HG02870 (cell line): ENCODE results near the gene LDLRAD4.
"Not testable (repeated sequence)": the region's sequence is repeated elsewhere in the genome, so short reads cannot be mapped to it uniquely, and the experiment has no call there.

Source experiments
- ATAC-seq: cut with Tn5 transposase; IDR thresholded peaks from one replicate; pipeline ENCODE4 v1.9.1; 2021; ENCODE audit warnings: mild to moderate bottlenecking, moderate library complexity; ENCODE audit not compliant: unreplicated experiment

LDLRAD4 gene

DNA sequence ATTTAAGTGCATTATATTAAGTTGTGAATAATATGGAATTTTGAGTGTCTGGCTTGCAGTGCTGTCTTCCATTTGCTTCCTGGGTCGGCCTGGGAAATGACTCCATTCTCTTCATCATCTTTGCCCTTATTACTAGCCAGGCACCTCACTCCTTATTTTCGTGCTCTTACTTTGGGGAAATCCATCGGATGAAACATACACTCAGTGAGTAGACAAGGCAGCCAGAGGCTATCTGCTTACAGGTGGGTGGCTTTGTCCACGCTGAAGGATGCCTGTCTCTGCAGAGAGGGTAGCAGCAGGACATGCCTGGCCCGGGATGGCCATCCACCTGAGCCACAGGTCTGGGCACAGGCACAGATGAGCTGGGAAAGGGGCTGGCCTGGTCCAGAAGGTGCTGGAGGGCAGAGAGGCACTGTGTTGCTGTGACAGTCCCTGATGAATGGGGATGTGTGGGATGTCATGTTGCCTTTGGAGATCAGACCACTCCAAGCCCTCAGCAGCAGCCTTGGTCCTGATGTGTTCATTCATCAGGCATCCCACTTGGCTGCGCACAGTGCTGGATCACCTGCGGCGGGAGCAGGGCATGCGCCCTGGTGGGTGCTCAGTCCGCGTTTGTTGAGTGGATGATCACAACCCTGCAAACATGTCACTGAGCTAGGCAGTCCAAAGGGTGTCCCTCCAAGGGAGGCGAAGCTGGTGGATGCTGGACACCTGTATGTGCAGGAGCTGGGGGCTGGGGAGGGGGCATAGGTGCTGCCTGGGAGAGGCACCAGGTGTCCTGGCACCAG is 236.0 kb downstream of the LDLRAD4 start:
- ATAC-seq: no peak

DNA sequence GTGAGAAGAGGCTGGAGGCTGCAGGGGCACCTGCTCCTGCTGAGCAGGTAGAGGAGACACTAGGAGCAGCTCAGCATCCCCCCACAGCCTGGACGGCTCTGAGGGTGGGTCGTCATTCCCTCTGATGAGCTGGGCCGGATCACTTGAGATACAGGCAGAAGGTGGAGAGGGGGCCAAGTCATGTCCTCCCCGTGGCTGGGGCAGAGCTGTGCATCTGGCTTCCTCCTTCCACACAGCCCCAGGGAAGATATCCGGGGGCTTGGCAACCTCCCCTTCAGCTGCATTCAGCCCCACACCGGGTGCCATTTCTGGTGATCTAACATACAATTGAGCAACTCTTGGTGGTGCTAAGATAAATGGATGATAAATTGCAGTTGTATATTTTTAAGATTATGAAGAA is 236.9 kb downstream of the LDLRAD4 start:
- ATAC-seq: no peak

DNA sequence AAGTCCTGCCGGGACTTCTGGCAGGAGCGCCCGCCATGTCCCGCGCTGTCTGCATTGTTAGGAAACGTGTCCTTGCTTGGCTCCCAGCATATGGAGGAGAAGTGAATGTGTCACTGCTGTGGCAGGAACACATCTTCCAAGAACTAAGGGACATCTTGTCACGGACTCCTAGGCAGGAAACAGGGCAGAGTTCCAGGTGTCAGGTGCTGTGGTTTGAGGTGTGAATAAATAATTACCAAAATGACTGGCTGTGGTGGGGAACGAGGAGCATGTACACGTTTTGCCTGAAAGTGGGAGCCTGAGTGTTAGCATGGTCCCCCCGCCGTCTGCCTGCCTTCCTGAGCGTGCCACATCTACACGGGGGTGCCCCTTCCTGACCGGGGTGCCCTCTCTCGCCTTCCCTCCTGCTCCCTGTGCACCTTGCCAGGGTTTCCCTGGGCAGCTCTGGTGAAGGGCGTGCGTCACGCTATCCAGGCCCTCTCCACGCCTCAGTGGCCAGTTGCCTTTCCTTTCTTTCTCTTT is 237.5 kb downstream of the LDLRAD4 start:
- peak; percentile 61 for ATAC-seq

DNA sequence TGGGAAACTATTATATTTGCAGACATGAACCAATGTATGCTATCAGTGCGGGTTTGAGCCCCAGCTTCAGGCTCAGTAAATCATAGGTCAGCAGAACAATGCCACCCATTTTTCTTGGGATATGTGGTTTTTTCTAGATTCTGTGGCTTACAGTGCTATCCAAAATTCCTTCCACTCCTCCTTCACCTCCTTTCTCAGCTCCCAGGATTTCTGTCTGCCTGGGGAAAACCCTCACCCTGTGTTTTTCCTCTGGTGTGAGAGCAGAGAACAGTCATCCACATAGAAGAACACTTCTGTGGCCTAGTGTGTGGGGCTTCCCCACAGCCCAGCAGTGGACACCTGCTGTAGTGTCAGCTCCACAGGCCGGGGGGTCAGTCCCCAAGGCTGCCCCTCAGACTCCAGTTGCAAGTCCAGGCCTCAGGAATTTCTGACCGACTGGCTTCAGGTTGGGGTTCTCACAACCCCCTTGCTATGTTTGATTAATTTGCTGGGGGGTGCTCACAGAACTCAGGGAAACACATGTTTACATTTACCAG is 238.2 kb downstream of the LDLRAD4 start:
- ATAC-seq: no peak

DNA sequence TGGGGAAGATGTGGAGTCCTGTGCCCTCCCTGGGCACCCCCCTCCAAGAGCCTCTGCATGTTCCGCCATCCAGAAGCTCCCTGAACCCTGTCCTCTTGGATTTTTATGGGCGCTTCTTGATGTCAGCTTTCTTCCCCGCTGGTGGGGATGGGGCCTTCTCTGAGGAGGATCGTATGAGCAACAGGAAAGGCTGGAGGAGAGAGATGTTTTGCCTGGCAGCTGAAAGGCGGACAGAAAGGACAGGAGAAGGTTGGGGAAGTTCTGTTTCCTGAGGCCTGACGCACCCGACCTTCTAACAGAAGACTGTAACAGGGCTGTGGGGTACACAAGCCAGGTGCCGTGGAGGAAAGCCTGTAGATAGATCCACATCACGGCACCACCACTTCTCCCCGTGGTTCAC is 238.8 kb downstream of the LDLRAD4 start:
- no peak for ATAC-seq

DNA sequence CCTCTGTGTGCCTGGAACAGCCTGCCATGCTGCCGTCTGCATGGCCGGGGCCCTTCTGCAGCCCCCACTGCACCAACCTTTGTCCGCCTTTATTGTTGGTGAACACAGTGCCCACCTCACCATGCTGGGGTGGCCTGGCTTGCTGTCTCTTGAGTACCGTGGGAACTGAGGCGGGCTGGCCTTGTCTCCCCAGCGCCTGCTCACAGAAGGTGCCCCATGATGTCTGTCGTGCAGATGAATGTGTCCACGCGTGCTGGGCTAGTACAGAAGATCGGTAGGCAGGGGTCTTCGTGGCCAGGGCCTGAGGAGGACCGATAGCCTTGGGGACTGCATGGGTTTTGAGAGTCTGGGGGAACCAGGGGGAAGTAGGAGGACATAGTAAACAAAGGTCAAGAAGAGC is 242.4 kb downstream of the LDLRAD4 start:
- ATAC-seq: no peak

DNA sequence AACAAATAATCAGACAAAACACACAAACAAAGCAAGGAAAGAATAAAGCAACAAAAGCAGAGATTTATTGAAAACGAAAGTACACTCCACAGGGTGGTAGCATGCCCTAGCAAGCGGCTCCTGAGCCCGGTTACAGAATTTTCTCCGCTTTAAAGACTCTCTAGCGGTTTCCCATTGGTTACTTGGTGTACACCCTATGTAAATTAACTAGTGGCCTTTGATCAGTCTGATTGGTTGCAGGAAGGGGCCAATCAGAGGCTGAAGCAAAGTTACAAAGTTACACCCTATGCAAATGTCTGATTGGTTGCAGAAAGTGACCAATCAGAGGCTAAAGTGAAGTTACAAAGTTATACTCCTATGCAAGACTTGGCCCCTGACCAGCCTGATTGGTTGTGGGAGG is 242.9 kb downstream of the LDLRAD4 start:
- no peak for ATAC-seq

DNA sequence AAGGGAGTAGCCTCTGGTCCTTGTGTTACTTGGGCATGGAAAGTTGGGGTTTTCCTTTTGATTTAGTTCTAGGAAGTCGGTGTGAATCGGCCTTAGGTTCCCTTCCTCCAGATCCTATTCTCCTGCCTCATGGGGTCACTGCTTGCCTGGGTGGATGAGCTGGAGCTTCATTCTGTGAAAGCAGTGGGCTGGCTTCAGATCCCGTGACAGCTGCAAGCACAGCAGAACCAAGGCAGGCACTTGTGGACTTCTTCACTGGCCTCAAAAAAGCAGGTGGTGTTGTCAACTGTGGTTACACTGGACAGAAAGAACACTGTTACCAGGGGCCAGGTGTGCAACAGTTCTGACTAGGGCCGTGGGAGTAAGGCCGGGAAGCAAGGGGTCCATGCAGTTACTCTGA is 243.4 kb downstream of the LDLRAD4 start:
- no peak for ATAC-seq

DNA sequence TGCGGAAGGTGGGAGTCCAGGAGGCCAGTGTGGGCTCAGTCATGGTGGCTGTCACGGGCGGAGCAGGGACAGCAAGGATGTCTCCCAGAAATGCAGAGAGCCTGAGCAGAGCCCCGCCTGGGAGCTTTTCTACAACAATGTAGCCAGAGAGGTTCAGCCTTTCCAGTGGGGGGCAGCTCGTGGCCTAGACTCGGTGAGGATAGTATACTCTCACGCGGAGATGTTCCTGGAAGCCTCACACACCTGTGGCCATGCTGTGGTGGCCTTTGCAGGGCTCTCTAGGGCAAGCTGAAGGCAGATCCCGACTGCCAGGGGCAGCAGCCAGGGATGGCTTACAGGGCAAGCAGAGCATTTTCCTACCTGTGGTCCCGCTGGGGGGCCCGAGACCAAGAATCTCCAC is 244.1 kb downstream of the LDLRAD4 start:
- ATAC-seq: no peak

DNA sequence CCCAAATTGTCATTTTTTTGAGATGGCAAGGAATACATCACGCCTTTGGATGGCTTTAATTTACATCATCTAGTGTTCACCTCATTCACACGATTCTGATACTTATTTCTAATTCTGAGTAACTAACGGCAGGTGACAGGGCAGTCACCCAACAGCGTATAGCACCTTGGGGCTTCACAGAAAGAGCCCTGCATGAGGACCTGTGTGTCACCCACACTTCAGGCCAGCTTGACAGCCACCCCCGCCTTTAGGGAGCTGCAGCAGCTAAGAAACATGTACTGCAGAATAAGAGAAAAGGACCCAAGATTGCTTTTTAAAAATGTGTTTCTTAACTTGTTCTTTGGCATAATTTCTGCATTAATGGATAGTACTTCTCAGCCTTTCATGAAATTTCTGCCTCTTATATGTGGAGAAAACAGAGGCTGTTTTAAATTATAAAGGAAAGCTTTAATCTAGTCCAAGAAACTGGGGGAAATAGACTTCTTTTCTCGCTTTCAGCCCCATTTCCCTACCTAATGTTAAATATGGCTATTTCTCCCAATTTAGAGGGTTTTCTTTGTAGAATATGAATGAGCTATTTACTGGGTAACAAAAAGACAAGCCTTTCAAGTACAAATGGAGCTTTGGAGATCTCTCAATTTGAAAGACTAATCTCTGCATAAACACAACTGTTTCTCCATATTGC is 245.1 kb downstream of the LDLRAD4 start:
- ATAC-seq: no peak

DNA sequence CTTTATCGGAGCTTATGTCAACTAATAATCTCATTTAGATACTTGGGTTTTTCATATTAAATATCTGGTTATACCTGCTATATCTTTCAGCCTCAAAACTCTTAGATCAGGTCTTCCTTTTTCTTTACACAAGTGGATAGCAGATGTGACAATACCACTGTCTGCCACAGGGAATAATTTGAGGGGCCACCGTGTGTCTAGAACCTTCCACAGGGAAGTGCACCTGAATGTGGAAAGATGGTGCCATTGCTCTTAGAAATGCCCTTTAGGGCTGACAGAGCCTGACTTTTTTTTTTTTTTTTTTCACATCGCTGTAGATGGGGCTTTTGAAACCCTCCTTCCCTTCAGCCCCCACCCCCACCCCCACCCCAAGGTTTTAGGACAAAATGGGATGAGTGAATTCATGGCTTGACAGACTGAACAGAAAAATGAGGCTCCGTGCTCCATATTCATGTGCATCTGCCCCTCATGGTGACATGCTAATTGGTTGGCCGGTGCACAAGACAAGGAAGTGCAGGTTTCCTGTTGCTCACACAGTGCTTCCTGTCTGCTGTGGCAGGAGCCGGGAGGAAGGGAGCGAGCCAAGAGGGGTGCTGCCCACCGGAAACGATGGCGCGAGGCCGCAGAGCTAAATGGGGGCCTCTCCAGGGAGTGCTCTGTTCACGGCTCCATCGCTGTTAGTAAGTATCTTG is 246.0 kb downstream of the LDLRAD4 start:
- peak; percentile 96 for ATAC-seq

DNA sequence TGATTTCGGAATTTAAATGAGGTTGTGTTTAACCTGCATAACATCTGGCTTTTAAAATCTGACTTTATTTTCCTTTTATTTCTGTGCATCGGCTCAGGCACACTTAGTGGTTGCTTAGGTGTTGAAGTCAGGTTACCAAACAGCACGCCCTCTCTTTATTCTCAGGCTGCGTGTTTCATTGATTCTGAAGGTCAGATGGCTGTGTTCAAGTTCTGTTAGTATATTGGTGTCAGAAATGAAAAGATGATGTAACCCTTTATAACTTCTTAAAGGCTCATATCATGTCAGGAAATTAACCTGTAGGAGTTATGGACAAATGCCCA is 246.5 kb downstream of the LDLRAD4 start:
- peak; percentile 16 for ATAC-seq

DNA sequence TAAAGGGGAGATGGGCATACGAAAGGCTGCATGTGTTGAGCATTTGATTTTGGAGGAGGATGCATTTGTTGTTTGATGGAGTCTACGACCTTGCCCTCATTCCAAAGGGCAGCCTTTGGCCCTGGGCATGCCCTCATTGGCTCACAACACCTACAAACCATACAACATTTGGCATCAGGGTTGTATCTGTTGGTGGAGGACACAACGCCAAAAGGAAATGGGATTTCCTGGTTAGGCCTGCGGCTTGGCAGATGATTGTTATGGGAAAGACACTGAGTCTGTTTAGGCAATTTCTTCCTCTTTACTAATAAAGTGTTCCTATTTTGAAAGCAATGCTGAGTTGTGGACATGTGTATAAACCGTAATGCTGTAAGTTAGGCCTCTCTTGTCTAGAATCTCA is 246.9 kb downstream of the LDLRAD4 start:
- no peak for ATAC-seq

DNA sequence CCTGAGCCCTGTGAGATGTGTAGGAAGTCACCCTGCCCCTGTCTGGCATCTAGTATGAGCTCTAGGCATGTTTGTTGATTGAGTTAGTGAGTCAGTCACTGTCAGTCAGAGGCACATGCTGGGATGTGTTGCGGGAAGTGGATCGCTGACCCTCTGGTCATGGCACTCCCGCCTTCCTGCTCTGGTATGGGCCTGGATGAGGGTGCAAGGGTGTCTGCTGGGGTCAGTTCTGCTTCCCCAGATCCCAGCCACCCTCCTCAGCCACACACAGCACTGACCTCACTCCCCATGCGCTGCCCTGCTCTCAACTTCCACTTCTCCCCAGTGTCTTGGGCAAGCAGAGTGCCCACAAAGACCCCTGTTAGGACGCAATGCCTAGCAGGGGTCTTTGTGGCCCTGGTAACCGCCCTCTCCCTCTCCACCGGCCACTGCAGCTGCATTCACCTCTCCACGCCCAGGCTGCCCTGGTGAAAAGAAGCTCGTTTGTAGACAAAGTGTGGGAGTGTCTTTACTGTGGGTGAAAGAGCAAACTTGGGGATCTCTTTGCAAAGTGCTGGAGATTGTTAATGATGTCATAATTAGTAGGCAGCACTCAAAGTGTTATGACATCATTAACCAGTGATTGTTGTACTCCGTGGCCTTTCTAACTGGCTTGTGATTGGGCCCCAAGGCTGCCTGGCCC is 252.1 kb downstream of the LDLRAD4 start:
- ATAC-seq: no peak

DNA sequence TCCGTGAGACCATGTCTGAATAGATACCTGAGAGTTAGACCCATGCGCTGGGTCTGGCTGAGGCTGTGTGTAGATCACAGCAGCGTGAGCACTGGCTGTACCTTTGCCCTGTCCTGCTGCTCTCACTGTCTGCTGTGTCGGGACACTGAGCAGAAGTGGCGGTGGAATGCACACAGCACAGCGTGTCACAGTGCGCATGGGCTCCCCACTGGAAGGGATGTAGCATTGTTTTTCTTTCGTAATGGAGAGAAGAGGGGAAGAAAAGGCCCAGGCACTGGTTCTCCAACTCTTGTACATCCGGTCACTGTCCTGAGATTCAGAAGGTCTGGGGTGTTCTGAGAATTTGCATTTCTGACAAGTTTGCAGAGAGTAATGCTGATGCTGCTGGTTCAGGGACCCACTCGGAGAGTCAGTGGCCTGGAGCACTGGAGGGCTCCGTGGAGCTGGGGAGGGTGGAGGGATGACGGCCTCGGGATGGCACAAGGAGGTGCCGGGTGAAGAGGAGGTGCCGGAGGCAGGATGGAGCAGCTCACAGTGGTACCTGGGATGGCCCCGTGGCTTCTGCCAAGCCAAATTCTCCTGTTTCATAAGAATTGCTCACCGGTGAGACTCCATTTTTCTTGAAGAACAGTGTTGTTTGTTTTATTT is 252.8 kb downstream of the LDLRAD4 start:
- ATAC-seq: no peak

DNA sequence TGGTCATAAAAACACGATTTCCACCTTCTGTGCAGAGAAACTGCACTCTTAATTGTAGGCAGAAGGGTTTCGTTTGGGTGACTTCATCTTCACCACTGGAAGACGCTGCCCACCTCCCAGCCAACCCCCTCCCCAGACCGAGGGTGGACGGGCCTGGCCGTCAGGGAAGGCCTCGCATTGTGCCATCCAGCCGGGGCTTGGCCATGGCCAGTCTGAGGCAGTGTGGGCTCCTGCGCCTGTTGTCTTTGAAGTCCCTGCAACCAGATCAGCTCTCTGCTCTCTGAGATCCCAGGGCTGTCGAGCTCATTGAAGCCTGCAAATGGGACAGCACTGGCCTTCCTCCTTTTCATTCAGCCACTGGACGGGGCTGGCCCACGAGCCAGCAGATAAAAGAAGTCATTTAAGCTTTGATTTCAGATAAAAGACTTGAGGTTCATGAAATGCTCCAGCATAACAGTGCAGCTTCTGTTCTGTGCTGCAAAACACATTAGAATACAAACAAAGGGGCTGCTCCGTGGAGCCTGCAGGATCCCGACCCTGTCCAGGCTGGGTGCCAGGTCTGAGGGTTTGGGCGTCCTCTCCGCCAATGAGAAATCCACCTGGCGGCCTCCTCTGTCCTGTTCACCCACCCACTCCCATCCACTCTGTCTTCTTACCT is 253.5 kb downstream of the LDLRAD4 start:
- ATAC-seq: no peak

DNA sequence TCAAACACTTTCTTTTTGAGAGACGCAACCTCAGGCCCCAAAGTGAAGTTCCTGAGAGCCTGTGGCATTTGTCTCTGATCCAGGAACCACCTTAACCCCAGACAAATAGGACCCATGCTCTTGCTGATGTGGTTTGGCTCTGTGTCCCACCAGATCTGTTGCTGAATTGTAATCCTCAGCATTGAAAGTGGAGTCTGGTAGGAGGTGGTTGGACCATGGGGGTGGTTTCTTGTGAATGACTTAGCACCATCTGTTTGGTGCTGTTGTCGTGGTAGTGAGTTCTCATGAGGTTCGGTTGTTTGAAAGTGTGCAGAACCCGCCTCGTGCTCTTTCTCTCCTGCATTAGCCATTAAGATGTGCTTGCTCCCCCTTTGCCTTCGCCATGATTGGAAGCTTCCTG is 255.2 kb downstream of the LDLRAD4 start:
- no peak for ATAC-seq

DNA sequence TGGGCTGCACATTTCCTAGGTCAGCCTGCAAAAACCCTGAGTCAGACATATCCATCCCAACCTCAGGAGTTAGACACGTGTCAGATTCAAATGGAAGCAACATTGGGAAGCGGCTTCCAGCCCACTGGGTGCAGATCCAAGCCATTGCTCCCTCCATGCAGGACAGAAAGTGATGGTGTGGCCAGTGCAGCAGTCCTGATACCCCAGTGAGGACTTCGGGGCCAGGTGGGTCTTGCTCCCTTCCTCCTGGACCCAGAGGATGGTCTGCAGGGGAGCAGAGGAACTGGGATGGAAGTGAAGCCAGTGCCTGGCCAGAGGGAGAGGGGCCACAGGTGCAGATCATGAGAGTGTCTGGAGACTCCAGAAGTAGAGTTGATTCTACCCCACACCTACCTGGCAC is 255.8 kb downstream of the LDLRAD4 start:
- ATAC-seq: no peak

DNA sequence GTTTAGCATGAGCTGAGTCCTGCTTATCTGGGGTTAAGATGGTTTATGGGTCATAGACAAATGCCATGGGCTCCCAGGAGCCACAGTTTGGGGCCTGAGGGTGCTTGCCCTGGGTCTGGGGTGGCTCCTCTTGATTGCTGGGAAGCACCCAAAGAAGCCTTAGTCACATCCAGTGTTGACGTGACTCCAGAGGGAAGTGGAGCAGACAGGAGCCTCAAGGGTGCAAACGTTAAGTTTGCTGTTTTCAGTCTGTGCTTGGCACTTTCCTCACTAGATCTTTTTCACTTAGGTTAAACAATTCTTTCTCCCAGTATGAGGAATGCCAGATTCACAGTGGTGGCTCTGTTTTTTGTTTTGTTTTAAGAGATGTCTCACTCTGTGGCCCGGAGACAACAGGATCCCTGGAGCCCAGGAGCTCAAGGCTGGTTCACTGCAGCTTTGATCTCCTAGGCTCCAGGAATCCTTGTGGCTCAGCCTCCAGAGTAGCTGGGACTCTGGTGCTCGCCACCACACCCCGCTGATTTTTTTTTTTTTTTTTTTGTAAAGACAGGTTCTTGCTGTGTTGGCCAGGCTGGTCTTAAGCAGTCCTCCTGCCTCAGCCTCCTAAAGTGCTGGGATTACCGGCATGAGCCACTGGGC is 256.5 kb downstream of the LDLRAD4 start:
- ATAC-seq: no peak

DNA sequence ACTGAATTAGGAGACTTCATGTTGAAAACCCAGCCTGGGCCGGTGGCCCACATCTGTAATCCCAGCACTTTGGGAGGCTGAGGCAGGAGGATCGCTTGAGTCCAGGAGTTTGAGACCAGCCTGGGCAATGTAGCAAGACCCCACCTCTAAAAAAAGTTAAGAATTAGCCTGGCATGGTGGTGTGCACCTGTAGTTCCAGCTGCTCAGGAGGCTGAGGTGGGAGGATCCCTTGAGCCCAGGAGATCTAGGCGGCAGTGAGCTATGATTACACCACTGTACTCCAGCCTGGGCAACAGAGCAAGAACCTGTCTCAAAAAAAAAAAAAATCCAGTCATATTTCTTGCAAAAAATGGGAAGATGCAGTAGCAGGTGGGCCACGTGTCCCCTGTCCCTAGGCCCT is 257.8 kb downstream of the LDLRAD4 start:
- ATAC-seq: not testable (repeated sequence)
